Spleen (tissue), 11 donors: ENCODE data around the gene GFER. TPM values are rescaled to one million over a fixed set of nuclear protein-coding genes. Genes with fewer than 3 reads are reported as not detected.

ENCODE experiments used
- DNase-seq: peaks from one replicate; pipeline ENCODE4 v3.0.0-alpha.2; 2020
- H3K27ac ChIP-seq, 8 donors: fragments of 200-600 bp; sonication (generic) in 7 of 8; 1 replicate in 4 of 8; 2 replicates in 4 of 8; pipeline versions ENCODE4 v1.5.0 to v1.8.0; 2016 to 2021; ENCODE audit warnings: inconsistent platforms in 4 of 8, mild to moderate bottlenecking in 4 of 8, moderate library complexity in 1 of 8
- H3K27me3 ChIP-seq, 7 donors: fragments of 200-600 bp; sonication (generic) in 6 of 7; replicated peaks in 1 of 7; 1 replicate in 4 of 7; 2 replicates in 3 of 7; pipeline versions ENCODE4 v1.5.0 to v1.8.0; 2016 to 2021; ENCODE audit warnings: inconsistent platforms in 3 of 7, mild to moderate bottlenecking in 1 of 7
- H3K36me3 ChIP-seq, 6 donors: fragments of 200-600 bp; sonication (generic) in 5 of 6; 1 replicate in 4 of 6; 2 replicates in 2 of 6; pipeline versions ENCODE4 v1.5.0 to v1.8.0; 2016 to 2021; ENCODE audit warnings: inconsistent platforms in 2 of 6
- H3K4me1 ChIP-seq, 6 donors: fragments of 200-600 bp; sonication (generic) in 5 of 6; 1 replicate in 3 of 6; 2 replicates in 3 of 6; pipeline versions ENCODE4 v1.5.0 to v1.8.0; 2016 to 2021; ENCODE audit warnings: inconsistent platforms in 3 of 6
- H3K4me3 ChIP-seq, 8 donors: fragments of 200-600 bp; sonication (generic) in 7 of 8; 1 replicate in 4 of 8; 2 replicates in 4 of 8; pipeline versions ENCODE4 v1.5.0 to v1.8.0; 2016 to 2021; ENCODE audit warnings: inconsistent platforms in 4 of 8, mild to moderate bottlenecking in 4 of 8, moderate library complexity in 2 of 8
- H3K9me3 ChIP-seq, 8 donors: fragments of 200-600 bp; sonication (generic) in 7 of 8; 1 replicate in 4 of 8; 2 replicates in 4 of 8; pipeline versions ENCODE4 v1.5.0 to v1.8.0; 2016 to 2021; ENCODE audit warnings: inconsistent platforms in 4 of 8
- CTCF ChIP-seq, 11 experiments: fragments of 200-600 bp in 7 of 11; fragments of 450-650 bp in 4 of 11; sonication (generic) in 4 of 11; IDR thresholded peaks in 8 of 11; conservative IDR thresholded peaks in 3 of 11; 1 replicate in 7 of 11; 2 replicates in 4 of 11; pipeline versions ENCODE4 v1.4.0 to v1.8.0; 2016 to 2021; ENCODE audit warnings: antibody characterized with exemption in 11 of 11, inconsistent platforms in 4 of 11, mild to moderate bottlenecking in 1 of 11
- POLR2A ChIP-seq, 3 donors: fragments of 450-650 bp; IDR thresholded peaks; one replicate each; pipeline ENCODE4 v1.5.1; 2017; ENCODE audit warnings: antibody characterized with exemption in 3 of 3, mild to moderate bottlenecking in 1 of 3
- POLR2AphosphoS5 ChIP-seq, 3 donors: sonication (generic); formaldehyde crosslinking; IDR thresholded peaks; one replicate each; pipeline ENCODE4 v1.5.1; 2017; ENCODE audit warnings: antibody characterized with exemption in 3 of 3
- WGBS, 5 donors: extraction: QIAGEN DNeasy Blood & Tissue Kit in 3 of 5; methylation state at CpG; one replicate each; pipeline versions ENCODE4 v1.1.5 to v1.1.7; 2013 to 2018; 5-methylcytosine and 5-hydroxymethylcytosine counted together
- intact Hi-C: fragments of 100-400 bp; cut with DNase I; formaldehyde crosslinking; loops from one replicate; pipeline ENCODE4 v1.15.0; 2023; ENCODE audit warnings: low total_unique reads
- polyA plus RNA-seq, 3 donors: library from polyadenylated mRNA; stranded (reverse); fragments of 200-250 nt; gene quantifications; one replicate each; pipeline ENCODE4 v1.2.1, GENCODE V29; 2013
- total RNA-seq, 7 donors: library from RNA; depleted of rRNA in 3 of 7; stranded (reverse); fragments of >200 nt in 3 of 7; fragmentation: NEBNext Ultra II Directional in 4 of 7; extraction: Animal tissue kit (Norgen Biotek cat#: 25700) in 4 of 7; gene quantifications; one replicate each; pipeline versions ENCODE4 v1.1.0 to v1.2.1, GENCODE V29; 2016 to 2021
- donor health status: healthy with polysubstance abuse.
- donor health status: DM: no; HTN: no; CAD: no; lungs with moderate emphysema.
- donor health status: DM: no; HTN: no; CAD: no.
- donor health status: Bipolar disorder and iron deficiency.
- donor health status: healthy.
- donor health status: DM: no; HTN: no; CAD: no.
- donor health status: DM: yes; HTN: yes; CAD: no.

GFER gene
- total and polyA plus RNA-seq, 10 donors = 9.6 to 36.0 (median 22.8) TPM

GRCh38 chr16:1945559-1946391 lies 38.2 kb upstream of the GFER start:
- TF ChIP-seq POLR2AphosphoS5 (IDR thresholded peaks at IDR 0.05) (no peak), POLR2A (IDR thresholded peaks at IDR 0.05) (no peak), CTCF (IDR thresholded peaks at IDR 0.05 in 8 of 11, conservative IDR thresholded peaks at IDR 0.05 in 3 of 11) (no peak)

DNA sequence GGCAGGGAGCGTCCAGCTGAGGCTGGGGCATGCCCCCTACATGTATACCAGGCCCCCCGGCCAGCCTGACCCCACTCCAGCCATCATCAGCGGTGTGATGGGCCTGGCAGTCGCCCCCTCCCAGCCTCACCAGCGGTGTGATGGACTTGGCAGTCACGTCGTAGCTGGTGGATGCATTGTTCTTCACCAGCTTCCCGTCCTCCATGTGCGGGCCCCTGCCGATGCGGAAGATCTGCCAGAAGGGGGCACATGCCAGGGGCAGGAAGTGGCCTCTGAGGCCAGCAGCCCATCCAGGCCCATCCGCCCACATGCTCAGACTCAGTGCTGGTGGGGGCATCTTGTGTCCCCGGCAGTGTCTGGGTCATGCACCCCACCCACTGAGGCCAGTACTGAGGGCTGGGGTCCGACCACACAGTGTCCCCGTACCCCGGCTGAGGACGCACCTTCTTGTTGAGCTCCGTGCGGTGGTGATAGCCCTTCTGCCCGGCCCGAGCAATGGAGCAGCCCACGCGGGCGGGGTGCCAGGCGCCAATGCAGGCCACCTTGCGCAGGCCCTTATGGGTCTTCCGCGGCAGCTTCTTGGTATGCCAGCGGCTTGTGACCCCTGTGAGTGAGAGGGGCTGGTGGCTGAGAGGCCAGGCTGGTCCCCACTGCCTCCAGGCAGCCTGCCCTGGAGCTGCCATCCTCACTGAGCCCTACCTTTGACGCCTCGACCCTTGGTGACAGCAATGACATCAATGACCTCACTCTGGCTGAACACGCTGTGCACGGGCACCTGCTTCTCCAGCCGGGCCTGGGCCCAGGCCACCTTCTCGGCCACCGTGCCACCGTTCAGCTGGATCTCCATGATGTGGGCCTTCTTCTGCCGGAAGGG lies 37.3 kb upstream of the GFER start:
- H3K27ac ChIP-seq = no peak overlapping the region
- H3K4me3 ChIP-seq = no peak overlapping the region
- DNase-seq = peak; percentile 75
- WGBS, 5 donors = 78 to 91% (median 82%) methylated on average over 30 to 38 of the region's 38 CpGs
- intact Hi-C loops = no loop called here
- TF ChIP-seq POLR2AphosphoS5 (IDR thresholded peaks at IDR 0.05) = no peak
- TF ChIP-seq POLR2A (IDR thresholded peaks at IDR 0.05) = no peak
- TF ChIP-seq CTCF (IDR thresholded peaks at IDR 0.05 in 8 of 11, conservative IDR thresholded peaks at IDR 0.05 in 3 of 11) = no peak
- H3K36me3 ChIP-seq = no peaks in the 10 kb centered on the region
- peaks cover 8 to 21% (median 16%) of the 10 kb centered on the region in 6 donors for H3K4me1 ChIP-seq
- H3K27me3 ChIP-seq = no peaks in the 10 kb centered on the region
- no peaks in the 10 kb centered on the region for H3K9me3 ChIP-seq

More at GRCh38 chr16:1945559-1946391, 38.2 kb upstream of the GFER start:
- DNase-seq = peak; percentile 72
- WGBS, 5 donors = 83 to 91% (median 85%) methylated on average over 17 to 19 of the region's 19 CpGs
- Histone ChIP-seq H3K4me1 (peaks cover 11 to 30% (median 24%) of the 10 kb centered on the region in 6 donors), H3K9me3 (no peaks in the 10 kb centered on the region), H3K27ac (no peak overlapping the region), H3K36me3 (peaks cover 0 to 6% (median under 1%) of the 10 kb centered on the region in 6 donors), H3K27me3 (no peaks in the 10 kb centered on the region), H3K4me3 (no peak overlapping the region)
- intact Hi-C loops = no loop called here

DNA sequence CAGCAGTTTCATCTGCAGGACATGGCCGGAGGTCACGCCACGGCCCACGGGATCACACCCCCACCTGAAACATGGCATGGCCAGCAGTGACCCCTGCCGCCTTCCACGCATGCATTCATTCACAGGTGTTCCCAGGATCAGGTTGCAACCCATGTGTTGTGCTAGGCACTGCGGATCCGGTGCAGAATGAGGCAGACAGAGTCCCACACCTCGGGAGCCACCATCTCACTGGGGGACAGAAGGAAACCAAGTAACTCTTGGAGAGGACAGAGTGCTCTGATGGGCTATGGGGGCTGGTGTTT lies 36.7 kb upstream of the GFER start:
- Histone ChIP-seq H3K27ac (no peak overlapping the region), H3K4me1 (peaks cover 2 to 15% (median 10%) of the 10 kb centered on the region in 6 donors), H3K36me3 (no peaks in the 10 kb centered on the region), H3K27me3 (no peaks in the 10 kb centered on the region), H3K4me3 (no peak overlapping the region), H3K9me3 (no peaks in the 10 kb centered on the region)
- intact Hi-C loops = no loop called here
- TF ChIP-seq CTCF (IDR thresholded peaks at IDR 0.05 in 8 of 11, conservative IDR thresholded peaks at IDR 0.05 in 3 of 11) = no peak
- no peak for TF ChIP-seq POLR2AphosphoS5 (IDR thresholded peaks at IDR 0.05)
- TF ChIP-seq POLR2A (IDR thresholded peaks at IDR 0.05) = no peak
- WGBS, 5 donors = 78 to 96% (median 87%) methylated on average over 5 to 9 of the region's 9 CpGs
- DNase-seq = no peak

DNA sequence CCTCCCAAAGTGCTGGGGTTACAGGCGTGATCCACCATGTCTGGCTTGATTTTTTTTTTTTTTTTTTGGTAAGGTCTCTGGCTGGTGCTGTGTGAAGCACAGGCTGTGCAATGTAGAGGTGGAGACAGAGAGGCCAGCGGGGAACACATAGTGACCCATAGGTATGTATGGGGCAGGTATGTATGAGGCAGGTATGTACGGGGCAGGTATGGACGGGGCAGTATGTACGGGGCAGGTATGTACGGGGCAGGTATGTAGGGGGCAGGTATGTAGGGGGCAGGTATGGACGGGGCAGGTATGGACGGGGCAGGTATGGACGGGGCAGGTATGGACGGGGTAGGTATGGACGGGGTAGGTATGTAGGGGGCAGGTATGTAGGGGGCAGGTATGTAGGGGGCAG lies 34.5 kb upstream of the GFER start:
- Histone ChIP-seq H3K4me1 (no peaks in the 10 kb centered on the region), H3K9me3 (no peaks in the 10 kb centered on the region), H3K27me3 (peaks cover 0 to 4% (median 0%) of the 10 kb centered on the region in 7 donors), H3K36me3 (no peaks in the 10 kb centered on the region), H3K27ac (no peak overlapping the region), H3K4me3 (no peak overlapping the region)
- DNase-seq = no peak
- TF ChIP-seq POLR2AphosphoS5 (IDR thresholded peaks at IDR 0.05) (no peak), CTCF (IDR thresholded peaks at IDR 0.05 in 8 of 11, conservative IDR thresholded peaks at IDR 0.05 in 3 of 11) (no peak), POLR2A (IDR thresholded peaks at IDR 0.05) (no peak)
- intact Hi-C loops = no loop called here
- WGBS, 5 donors = 91 to 97% (median 95%) methylated on average over 10 to 11 of the region's 11 CpGs
